ENCODE measurements around the gene SPOCK3. TPM values are rescaled to one million over a fixed set of nuclear protein-coding genes. Genes with fewer than 3 reads are reported as not detected.

Gene SPOCK3
- total RNA-seq, 1 experiment from 2014 or later, result not detected

Small RNA genes within 50 kb of the gene (small RNA-seq; reads per million reads assigned to genes)
- gene RNA5SP171, result 1.0 reads per million, percentile 35 among the genes with 10 or more reads in this experiment

Data from HT-29 (cell line).